Cardiac muscle cell (in vitro differentiated cells and primary cell): ENCODE results near the gene KCTD18. TPM values are rescaled to one million over a fixed set of nuclear protein-coding genes. Genes with fewer than 3 reads are reported as not detected.
A peak's percentile ranks its signal among the peaks of the same experiment; 100 is the strongest.

ENCODE experiments used
- DNase-seq, 2 donors: peaks; one replicate each; pipeline versions ENCODE4 v3.0.0 to v3.0.0-alpha.2; 2010 to 2017; ENCODE audit warnings: low read depth in 1 of 2, low spot score in 1 of 2
- H3K27ac ChIP-seq: fragments of 200-600 bp; sonication (generic); 2 replicates; pipeline ENCODE4 v1.5.1; 2016
- H3K27me3 ChIP-seq: fragments of 200-600 bp; sonication (generic); 2 replicates; pipeline ENCODE4 v1.6.0; 2016; ENCODE audit warnings: control low read depth
- H3K36me3 ChIP-seq: fragments of 200-600 bp; sonication (generic); 2 replicates; pipeline ENCODE4 v1.5.1; 2016; ENCODE audit warnings: control low read depth
- H3K4me1 ChIP-seq: fragments of 200-600 bp; sonication (generic); 2 replicates; pipeline ENCODE4 v1.8.1; 2017; ENCODE audit warnings: low read depth, mild to moderate bottlenecking, mixed run types
- H3K4me3 ChIP-seq: fragments of 200-600 bp; sonication (generic); 2 replicates; pipeline ENCODE4 v1.5.1; 2016; ENCODE audit warnings: mild to moderate bottlenecking
- H3K9me3 ChIP-seq: fragments of 200-600 bp; sonication (generic); 2 replicates; pipeline ENCODE4 v1.5.1; 2017; ENCODE audit warnings: low read depth, mild to moderate bottlenecking, control low read depth
- polyA plus RNA-seq: library from polyadenylated mRNA; unstranded; fragments of >200 nt; fragmentation: Nextera tagmentation; extraction: Ambion mirVana; gene quantifications from 2 replicates; pipeline ENCODE4 v1.2.1, GENCODE V29; 2016
- total RNA-seq: library from RNA; depleted of rRNA; stranded (reverse); fragments of >200 nt; gene quantifications from 2 replicates; pipeline ENCODE4 v1.2.3, GENCODE V29; 2016
- TF ChIP-seq, protein P1 (sequence below): IDR thresholded peaks from 2 replicates; pipeline ENCODE4 v1.5.1; 2012; ENCODE audit warnings: low read depth, mild to moderate bottlenecking, low read length

Gene KCTD18
- total and polyA plus RNA-seq, 2 experiments from 2014 or later = 12.5 to 20.8 TPM

DNA sequence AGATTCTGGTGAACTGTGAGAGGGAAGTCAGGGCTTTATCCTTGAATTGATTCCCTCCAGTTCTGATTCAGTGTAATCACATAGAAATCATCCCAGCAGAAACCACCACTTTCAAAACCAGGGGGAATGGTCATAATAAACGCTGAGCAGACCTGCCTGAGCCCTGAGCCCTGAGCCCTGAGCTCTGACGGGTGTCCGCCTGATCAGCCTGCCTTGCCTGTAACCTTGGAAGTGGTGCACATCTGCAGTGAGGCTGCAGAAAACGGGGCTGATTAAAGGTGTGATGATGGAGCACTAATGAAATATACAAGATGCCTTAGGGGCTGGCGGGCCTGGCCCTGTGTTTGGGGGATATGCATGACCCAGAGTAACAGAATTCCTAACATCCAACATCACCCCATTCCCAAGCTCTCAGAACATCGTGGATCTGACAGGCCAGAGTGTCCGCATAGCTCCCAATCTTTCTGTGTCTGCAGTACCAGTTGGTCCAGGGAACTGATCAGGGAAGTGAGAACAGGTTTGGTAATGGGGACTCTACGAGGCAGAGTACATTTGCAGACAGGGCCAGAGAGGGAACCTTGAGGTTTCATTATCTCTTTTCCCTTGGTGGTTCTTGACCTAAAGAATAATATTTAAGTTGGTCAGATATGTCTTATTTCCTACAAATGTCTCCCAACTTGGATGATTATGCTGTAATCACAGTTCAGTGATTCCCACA is 37.8 kb downstream of the KCTD18 start:
- Histone ChIP-seq H3K4me1 (no peaks in the 10 kb centered on the region), H3K4me3 (no peak overlapping the region), H3K9me3 (no peaks in the 10 kb centered on the region), H3K36me3 (peaks cover 3% of the 10 kb centered on the region), H3K27me3 (no peaks in the 10 kb centered on the region), H3K27ac (no peak overlapping the region)
- TF ChIP-seq, protein P1, sequence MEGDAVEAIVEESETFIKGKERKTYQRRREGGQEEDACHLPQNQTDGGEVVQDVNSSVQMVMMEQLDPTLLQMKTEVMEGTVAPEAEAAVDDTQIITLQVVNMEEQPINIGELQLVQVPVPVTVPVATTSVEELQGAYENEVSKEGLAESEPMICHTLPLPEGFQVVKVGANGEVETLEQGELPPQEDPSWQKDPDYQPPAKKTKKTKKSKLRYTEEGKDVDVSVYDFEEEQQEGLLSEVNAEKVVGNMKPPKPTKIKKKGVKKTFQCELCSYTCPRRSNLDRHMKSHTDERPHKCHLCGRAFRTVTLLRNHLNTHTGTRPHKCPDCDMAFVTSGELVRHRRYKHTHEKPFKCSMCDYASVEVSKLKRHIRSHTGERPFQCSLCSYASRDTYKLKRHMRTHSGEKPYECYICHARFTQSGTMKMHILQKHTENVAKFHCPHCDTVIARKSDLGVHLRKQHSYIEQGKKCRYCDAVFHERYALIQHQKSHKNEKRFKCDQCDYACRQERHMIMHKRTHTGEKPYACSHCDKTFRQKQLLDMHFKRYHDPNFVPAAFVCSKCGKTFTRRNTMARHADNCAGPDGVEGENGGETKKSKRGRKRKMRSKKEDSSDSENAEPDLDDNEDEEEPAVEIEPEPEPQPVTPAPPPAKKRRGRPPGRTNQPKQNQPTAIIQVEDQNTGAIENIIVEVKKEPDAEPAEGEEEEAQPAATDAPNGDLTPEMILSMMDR = no peak
- DNase-seq = no peak

DNA sequence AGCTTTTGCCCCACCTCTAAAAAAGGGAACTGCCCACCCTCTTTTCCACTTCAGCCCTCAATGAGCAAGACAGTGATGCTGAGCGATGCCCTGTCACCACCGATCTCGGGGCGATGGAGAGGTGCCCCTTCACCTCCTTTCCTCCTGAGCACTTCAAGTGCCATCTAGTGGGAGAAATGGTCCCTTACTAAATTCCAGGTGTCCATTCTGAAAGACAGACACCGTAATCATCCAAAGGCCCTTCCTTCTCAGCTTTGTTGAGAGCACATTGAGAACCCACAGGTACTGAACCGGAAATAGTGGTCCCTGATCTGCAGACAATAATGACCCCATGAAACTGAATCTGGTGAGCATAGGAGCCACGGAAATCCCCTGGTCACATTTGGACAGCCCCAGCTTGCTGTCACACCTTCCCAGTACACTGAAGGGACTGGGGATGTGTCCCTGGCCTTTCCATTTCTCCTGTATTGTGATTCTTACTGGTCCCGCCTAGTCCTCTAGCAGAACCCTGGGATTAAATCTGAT is 38.5 kb downstream of the KCTD18 start:
- H3K27me3 ChIP-seq = no peaks in the 10 kb centered on the region
- no peaks in the 10 kb centered on the region for H3K4me1 ChIP-seq
- H3K4me3 ChIP-seq = no peak overlapping the region
- H3K27ac ChIP-seq = no peak overlapping the region
- DNase-seq = peak; percentile 34 to 42
- H3K36me3 ChIP-seq = peaks cover 3% of the 10 kb centered on the region
- TF ChIP-seq, protein P1 = peak; percentile 49
- no peaks in the 10 kb centered on the region for H3K9me3 ChIP-seq

DNA sequence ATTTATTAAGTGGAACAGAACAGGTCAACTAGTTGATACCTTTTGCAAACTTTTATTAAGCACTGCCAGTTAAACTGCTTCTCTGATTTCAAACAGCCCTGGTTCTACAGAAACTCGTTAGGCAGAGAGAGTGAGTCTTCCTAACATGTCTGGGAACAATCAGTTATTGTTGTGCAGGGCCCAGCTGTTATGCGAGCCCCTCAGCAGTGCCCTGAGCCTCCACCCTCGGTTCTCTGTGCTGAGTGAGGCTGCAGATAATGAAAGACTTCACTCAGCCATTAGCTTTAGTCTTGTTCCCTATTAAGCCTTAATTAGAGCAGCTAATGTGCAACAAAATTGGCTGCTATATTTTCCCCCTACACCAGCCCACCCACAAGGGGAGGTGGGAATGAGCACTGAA is 39.6 kb downstream of the KCTD18 start:
- H3K27ac ChIP-seq = no peak overlapping the region
- H3K27me3 ChIP-seq = no peaks in the 10 kb centered on the region
- no peak overlapping the region for H3K4me3 ChIP-seq
- no peaks in the 10 kb centered on the region for H3K4me1 ChIP-seq
- no peak for DNase-seq
- TF ChIP-seq, protein P1 = no peak
- no peaks in the 10 kb centered on the region for H3K9me3 ChIP-seq
- H3K36me3 ChIP-seq = peaks cover 3% of the 10 kb centered on the region

DNA sequence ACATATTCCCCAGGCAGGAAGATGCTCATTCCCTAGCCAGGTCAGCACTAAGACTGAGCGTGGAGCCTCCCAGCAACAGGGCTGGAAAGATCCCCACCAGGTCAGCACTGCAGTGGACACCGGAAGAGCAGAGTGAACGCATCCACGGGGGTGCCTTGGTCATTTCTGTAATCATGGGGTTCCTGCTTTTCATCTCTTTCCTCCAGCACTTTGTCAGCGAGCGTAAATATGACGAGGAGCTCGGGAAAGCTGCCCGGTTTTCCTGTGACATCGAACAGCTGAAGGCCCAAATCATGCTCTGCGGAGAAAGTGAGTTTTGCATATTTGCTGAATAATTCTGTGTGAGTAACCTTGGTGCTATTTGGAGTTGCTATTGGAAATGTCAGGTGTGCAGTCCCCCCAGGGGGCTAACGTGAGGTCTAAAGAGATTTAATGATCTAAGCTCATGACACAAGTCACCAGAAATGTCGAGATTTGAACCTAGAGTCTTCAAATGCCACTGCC is 40.1 kb downstream of the KCTD18 start:
- no peak overlapping the region for H3K27ac ChIP-seq
- no peaks in the 10 kb centered on the region for H3K9me3 ChIP-seq
- H3K36me3 ChIP-seq = peaks cover 3% of the 10 kb centered on the region
- no peaks in the 10 kb centered on the region for H3K27me3 ChIP-seq
- TF ChIP-seq, protein P1 = no peak
- DNase-seq = peak in 1 of 2 donors; percentile 52
- no peak overlapping the region for H3K4me3 ChIP-seq
- no peaks in the 10 kb centered on the region for H3K4me1 ChIP-seq

DNA sequence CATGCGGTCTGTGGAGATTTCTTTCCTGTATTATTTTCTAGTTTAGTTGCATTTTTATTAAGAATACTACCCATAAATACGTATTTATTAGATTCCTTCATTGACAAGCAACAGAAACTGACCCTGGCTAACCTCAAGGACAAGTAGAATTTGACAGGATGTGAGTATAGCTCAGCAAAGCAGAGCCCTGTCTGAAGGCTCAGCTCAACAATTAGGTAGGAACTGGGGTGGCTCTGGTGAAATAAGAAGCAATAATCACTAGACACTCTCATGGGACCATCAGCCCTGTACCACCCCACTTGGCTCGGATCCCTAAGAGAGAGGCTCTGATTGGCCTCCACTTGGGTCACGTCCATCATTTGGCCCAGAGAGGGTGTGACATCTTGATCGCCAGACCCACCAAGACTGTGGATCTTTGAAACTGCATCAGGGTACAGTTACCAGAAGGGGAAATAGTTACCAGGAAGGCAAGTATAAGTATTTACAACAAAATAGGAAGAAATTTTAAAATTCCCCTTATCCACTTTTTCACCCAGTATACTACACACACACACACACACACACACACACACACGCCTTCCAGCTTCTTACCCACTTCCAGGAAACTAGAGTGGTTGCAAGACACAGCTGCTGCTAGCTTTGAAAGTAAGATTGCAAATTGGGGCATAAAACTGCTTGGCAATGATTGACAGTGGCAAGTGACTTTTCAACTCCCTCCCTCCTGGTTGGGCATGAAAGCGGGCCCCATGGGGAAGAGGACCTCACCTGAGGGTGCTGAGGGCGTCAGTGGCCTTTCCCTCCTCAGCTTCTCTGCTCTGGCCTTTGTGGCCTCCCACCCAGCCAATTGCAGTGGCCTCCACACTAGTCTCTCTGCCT is 41.8 kb downstream of the KCTD18 start:
- no peaks in the 10 kb centered on the region for H3K4me1 ChIP-seq
- no peaks in the 10 kb centered on the region for H3K9me3 ChIP-seq
- no peak for DNase-seq
- TF ChIP-seq, protein P1 = no peak
- H3K27ac ChIP-seq = no peak overlapping the region
- peaks cover 3% of the 10 kb centered on the region for H3K36me3 ChIP-seq
- H3K4me3 ChIP-seq = no peak overlapping the region
- H3K27me3 ChIP-seq = no peaks in the 10 kb centered on the region
